ENCODE results near the gene KIF5B.
"Not testable (repeated sequence)": the region's sequence is repeated elsewhere in the genome, so short reads cannot be mapped to it uniquely, and the experiment has no call there.

The KIF5B gene

DNA sequence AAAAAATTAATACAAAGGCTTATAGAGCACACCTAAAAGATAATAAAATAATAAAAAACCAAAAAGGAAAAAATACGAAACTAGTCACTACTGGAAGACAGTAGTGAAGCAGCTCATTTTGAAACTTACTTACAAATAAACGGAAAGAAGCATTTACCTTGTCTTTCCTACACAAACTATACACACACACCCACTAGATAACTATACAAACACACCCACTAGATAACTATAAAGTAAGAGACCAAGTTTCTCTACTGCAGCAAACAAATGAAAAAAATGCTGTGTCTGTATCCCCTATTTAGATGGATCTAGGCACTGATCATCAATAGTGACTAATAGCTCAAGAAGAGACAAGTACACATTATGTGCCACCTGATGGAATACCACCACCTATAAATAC lies 49.2 kb downstream of the KIF5B start:
- DNase-seq (ENCODE audit: low read depth in 2 of 2) = no peak

- no peak for DNase-seq (ENCODE audit: low read depth in 2 of 2)
Measured at GRCh38 chr10:32005050-32005449, 51.2 kb downstream of the KIF5B start.

GRCh38 chr10:32004161-32004591 lies 52.0 kb downstream of the KIF5B start:
- DNase-seq (ENCODE audit: low read depth in 2 of 2) = no peak

DNA sequence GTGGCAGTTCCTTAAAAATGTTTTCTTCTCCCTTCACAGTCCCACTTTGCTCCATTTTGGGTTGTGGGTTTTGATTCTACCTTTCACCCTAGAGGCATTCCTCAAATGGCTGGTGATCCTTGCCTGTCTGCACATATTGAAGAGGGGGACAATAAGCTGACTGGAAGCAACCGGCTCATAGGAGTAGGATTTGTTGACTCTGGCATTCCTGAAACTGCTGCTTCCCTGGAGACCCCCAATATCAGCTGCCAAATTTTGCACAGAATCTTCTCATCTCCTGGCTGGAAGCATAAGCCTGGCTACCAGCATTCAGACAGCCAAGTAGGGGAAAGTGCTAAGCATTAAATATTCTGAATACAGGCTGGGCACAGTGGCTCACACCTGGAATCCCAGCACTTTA lies 53.7 kb downstream of the KIF5B start:
- no peak for DNase-seq (ENCODE audit: low read depth in 2 of 2)

- DNase-seq (ENCODE audit: low read depth in 2 of 2) = no peak
Measured at GRCh38 chr10:32000937-32001336, 55.3 kb downstream of the KIF5B start.

GRCh38 chr10:31999836-32000235 lies 56.4 kb downstream of the KIF5B start:
- DNase-seq (ENCODE audit: low read depth in 2 of 2) = no peak

- DNase-seq (ENCODE audit: low read depth in 2 of 2) = no peak
Measured at GRCh38 chr10:31999070-31999660, 57.1 kb downstream of the KIF5B start.

- DNase-seq (ENCODE audit: low read depth in 2 of 2) = no peak
Measured at GRCh38 chr10:31994926-31995325, 61.3 kb downstream of the KIF5B start.

GRCh38 chr10:31990937-31991336 lies 65.3 kb downstream of the KIF5B start:
- no peak for DNase-seq (ENCODE audit: low read depth in 2 of 2)

- not testable (repeated sequence) for DNase-seq (ENCODE audit: low read depth in 2 of 2)
Measured at GRCh38 chr10:31987786-31988185, 68.4 kb downstream of the KIF5B start.

DNA sequence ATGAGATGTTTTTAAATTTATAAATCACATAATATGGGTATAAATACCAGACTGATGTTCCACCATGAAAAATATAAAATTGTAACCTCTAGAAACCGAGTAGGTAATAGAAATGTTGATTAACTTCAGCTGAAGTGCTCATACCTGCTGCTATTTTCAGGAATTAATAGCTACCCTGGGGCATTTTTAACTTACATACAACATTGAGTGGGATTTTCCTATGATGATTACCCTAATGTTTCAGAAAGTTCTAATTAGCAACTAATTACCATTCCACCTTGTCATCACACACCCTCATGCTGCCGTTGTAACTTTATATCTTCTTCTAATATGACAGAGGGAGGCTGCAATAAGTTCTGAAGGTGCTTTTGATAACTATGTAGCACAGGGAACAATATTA lies 74.1 kb downstream of the KIF5B start:
- no peak for DNase-seq (ENCODE audit: low read depth in 2 of 2)

GRCh38 chr10:31980471-31980870 lies 75.8 kb downstream of the KIF5B start:
- no peak for DNase-seq (ENCODE audit: low read depth in 2 of 2)

DNA sequence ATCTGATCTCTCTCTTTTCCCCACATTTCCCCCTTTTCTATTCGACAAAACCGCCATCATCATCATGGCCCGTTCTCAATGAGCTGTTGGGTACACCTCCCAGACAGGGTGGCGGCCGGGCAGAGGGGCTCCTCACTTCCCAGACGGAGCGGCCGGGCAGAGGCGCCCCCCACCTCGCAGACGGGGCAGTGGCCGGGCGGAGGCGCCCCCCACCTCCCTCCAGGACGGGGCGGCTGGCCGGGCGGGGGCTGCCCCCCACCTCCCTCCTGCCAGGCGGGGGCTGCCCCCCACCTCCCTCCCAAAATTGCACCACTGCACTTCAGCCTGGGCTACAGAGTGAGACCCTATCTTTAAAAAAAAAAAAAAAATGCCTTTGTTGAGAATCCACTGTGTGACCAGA lies 77.2 kb downstream of the KIF5B start:
- DNase-seq (ENCODE audit: low read depth in 2 of 2) = not testable (repeated sequence)

- DNase-seq (ENCODE audit: low read depth in 2 of 2) = no peak
Measured at GRCh38 chr10:31978156-31978483, 78.1 kb downstream of the KIF5B start.

DNA sequence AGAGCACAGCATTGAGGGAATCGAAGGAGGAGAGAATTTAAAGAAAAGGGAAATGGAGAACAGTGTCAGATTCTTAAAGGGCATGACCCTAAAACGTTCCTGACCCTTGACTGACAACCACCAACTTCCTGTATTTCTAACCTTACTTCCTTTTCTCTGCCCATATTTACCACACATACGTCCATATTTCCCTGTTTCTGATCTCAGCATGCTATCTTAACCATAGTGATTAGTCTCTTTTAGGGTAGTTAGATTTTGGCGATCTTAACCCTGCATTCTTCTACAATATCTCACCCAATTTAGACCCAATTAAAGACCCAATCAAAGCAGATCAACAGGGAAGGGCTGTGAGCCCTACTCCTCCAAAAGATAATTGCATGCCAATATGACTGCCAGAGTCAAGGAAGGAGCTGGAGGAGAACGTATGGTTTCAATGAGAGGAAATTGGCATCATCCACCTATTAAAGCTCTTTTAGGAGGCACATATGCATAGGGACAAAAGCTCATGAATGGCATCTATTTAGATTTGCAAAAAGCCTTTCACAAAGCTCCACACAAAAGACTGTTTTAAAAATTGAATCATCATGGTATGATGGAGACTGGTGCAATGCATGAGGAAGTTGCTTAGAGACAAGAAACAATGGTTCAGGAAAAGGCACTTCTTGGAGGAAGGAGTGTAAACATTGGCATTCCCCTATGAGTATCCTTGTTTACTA lies 78.6 kb downstream of the KIF5B start:
- DNase-seq (ENCODE audit: low read depth in 2 of 2) = no peak

- no peak for DNase-seq (ENCODE audit: low read depth in 2 of 2)
Measured at GRCh38 chr10:31975157-31975765, 81.0 kb downstream of the KIF5B start.

DNA sequence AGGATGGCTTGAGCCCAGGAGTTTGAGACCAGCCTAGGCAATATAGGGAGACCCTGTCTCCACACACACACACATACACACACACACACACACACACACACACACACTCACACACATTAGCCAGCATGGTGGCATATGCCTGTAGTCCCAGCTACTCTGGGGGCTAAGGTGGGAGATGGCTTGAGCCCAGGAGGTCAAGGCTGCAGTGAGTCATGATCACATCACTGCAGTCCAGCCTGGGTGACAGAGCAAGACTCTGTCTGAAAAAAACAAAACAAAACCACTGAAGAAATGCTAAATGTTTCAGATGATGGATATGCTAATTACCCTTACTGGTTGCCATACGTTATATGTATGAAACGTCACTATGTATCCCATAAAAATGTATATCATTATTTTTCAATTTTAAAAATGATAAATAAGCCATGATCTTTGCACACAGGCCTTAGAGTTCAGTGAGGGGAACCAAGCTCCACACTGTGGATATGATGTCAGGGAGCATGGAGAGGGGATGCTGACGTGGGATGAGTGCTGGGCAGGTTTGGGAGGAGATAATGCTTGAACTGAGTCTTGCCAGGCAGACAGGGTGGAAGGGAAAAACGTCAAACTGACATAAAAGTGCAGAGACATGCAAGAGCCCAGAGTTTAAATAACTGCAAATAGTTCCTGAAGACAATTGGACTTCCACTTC lies 81.6 kb downstream of the KIF5B start:
- no peak for DNase-seq (ENCODE audit: low read depth in 2 of 2)

- DNase-seq (ENCODE audit: low read depth in 2 of 2) = no peak
Measured at GRCh38 chr10:31972519-31973041, 83.6 kb downstream of the KIF5B start.

- DNase-seq (ENCODE audit: low read depth in 2 of 2) = not testable (repeated sequence)
Measured at GRCh38 chr10:31969847-31970246, 86.4 kb downstream of the KIF5B start.

DNA sequence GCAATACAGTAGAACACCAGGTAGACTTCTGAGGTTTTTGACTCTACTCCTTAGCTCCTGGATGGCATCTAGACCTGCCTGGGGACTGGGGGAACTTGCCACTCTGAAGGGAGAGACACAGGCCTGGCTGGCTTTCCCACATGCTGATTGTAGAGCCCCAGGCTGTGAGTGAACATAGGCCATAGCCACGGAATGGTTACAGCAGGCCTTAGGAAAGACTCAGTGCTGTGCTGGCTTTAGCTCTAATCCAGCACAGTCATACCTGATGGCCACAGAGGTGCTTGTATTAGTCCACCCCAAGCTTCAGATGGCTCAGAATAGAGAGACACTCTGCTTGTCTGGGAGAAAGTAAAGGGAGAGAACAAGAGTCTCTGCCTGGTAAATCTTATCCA lies 92.6 kb downstream of the KIF5B start:
- no peak for DNase-seq (ENCODE audit: low read depth in 2 of 2)

DNA sequence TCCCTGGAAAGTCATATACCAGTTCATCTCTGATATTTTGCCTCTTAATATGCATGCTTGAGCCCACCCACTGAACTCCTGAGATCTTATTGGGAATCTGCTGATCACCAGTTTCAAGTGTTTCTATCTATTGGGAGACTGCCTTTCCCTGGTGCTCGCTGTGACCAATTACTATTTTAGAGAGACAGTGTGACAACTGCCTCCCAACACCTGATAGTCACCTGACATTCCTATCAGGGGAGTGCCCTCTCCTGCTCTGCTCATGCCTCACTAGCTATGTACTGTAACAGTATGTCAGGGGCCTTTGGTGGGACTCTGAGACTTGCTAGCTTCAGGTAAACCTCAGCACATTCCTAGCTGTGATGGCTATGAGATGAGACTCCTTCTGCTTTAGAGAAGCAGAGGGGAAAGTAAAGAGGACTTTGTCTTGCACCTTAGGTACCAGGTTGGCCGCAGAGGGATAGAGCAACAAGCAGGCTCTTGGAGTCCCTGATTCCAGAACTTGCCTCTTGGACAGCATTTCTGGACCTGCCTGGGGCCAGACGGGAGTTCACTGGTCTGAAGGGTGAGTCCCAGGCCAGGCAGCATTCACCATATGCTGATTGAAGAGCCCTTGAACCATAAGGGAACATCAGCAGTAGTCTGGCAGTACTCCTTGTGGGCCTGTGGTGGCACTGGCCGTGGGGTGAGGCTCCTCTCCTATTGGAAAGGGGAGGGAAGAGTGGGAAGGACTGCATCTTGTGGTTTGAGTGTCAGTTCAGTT lies 93.2 kb downstream of the KIF5B start:
- no peak for DNase-seq (ENCODE audit: low read depth in 2 of 2)
